GM19239 (cell line): Measurements from ENCODE around the gene CCL19.
"Not testable (repeated sequence)": the region's sequence is repeated elsewhere in the genome, so short reads cannot be mapped to it uniquely, and the experiment has no call there.

ENCODE experiments used
- DNase-seq: peaks from one replicate; pipeline ENCODE4 v3.0.0; 2011; ENCODE audit warnings: low spot score; ENCODE audit not compliant: insufficient read length
- FAIRE-seq: peaks from 2 replicates; lab custom pipeline; 2011; peaks lifted over from hg19 to GRCh38; lab: Jason Lieb, UNC

CCL19 gene

DNA sequence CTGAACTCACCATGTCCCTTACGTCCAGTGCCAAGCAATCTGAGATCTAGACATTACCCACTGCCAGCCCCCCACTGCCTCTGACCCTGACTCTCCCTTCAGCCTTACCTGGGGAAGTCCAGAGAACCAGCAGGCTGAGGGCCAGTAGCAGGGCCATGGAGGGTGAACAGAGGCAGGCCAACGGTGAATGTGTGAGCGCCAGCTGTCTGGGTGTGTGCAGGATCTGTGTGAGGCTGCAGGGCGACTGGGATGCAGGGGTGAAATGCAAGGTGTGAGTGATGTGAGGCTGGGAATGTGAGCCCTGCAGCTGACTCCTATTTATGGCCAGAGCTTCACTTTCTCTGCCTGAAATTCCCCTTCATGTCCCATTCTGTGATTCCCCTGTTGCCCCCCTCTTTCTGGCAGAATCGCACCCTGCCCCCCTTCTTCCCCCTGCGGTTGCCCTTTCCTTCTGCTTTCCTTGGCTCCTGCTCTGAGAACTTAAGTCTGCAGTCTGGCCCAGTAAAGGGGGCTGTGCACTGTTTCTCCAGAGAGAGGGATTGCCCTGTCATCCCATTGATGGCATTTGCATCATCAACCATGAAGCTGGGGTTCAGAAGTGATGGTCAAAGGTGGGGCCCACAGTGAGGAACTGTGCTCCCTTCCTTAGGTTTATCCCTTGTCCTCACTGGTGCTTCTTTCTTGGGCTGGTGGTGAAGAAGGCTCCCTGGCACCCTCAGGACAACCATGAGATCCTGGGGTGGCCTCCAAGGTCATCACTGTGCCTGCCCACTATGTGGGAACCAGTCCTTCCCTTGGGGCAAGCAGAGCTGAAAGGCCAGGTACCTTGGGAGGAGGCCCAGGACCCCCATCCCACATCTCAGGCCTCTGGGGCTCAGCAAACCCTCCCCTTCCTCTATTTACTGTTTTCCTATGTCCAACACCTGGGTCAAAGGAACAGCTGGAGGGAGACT lies at the start of gene CCL19:
CCL19 (minus strand) TSS at position 294 of the 953 bp plus-strand sequence; CDS start at position 157, 137 bp downstream.
- FAIRE-seq (no peak), DNase-seq (no peak)

DNA sequence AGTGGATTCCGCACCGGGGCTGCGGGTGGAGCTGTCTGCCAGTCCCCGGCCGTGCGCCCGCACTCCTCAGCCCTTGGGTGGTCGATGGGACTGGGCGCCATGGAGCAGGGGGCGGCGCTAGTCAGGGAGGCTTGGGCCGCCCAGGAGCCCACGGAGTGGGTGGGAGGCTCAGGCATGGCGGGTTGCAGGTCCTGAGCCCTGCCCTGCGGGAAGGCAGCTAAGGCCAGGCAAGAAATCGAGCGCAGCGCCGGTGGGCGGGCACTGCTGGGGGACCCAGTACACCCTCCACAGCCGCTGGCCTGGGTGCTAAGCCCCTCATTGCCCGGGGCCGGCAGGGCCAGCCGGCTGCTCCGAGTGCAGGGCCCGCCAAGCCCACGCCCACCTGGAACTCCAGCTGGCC lies 49.1 kb upstream of the CCL19 start:
- DNase-seq, FAIRE-seq: not testable (repeated sequence)

DNA sequence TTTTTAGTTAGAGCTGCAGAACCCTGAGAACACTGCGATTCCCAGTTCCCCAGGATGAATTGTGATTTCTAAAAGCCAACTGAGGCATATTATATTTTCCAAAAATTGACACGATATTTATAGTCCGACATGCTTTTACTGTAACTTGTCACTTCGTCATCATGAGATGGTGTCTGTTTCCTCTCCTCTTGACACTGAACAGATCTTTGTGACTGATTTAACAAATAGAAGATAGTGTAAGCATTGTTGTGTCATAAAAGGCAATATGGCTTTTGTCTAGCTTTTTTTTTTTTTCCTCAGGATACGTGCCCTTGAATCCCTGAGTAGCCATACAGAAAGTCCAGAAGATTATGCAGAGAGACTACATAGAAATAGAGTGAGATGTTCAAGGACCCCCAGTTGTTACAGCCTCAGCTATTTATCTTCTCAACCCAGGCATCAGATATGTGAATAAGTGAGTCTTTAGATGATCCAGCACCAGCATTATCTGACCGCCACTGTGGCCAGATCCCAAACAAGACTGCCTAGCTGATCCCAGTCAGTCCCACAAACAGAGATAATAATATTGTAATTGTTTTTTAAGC lies 46.7 kb upstream of the CCL19 start:
- no peak for DNase-seq
- FAIRE-seq: no peak

DNA sequence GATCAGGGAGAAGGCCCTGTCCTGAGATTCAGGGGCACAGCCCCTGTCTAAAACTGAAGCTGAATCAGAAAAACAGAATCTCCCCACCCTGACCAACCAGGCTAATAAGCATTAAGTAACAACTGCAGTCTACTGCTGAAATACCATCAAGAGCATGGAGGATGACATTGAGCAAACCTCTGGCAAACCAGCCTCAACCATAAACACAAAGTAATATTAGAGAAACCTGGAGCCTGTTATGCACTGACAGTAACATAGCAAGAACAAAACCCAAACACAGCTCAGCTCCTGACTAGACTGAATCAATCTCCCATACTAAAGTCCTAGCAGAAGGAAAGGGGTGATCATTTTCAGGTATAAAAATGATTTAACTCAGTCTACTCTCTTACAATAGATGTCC lies 43.6 kb upstream of the CCL19 start:
- no peak for DNase-seq
- no peak for FAIRE-seq

DNA sequence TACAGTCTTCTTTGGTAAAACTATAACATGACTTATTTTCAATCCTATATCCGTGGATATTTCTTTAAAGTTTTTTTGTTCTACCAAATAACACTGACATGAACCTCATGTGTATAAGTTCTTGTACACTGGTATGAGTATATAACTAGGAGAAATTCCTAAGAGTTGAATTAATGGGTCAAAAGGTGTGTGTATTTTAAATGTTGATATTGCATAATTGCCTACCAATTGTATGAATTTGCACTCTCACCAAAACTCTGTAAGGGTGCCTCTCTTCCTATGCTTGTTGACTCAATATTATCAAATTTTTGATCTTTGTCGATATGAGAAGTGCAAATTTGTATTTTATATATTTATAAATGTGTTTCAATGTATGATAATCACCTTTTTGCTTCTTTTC lies 41.8 kb upstream of the CCL19 start:
- DNase-seq (no peak), FAIRE-seq (no peak)

DNA sequence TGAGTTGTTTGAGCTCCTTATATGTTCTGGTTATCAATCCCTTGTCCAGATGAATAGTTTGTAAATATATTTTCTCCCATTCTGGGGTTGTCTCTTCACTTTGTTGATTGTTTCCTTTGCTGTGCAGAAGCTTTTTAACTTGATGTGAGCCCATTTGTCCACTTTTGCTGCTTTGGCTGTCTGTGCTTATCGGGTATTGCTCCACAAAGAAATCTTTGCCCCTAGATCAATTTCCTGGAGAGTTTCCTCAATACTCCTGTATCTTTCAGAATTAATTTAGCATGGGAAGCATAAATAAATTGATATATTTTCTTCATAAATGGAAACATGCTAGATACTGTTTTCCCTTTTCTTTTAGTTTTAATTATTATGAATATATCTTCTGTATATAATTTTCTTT lies 41.4 kb upstream of the CCL19 start:
- DNase-seq (no peak), FAIRE-seq (no peak)

DNA sequence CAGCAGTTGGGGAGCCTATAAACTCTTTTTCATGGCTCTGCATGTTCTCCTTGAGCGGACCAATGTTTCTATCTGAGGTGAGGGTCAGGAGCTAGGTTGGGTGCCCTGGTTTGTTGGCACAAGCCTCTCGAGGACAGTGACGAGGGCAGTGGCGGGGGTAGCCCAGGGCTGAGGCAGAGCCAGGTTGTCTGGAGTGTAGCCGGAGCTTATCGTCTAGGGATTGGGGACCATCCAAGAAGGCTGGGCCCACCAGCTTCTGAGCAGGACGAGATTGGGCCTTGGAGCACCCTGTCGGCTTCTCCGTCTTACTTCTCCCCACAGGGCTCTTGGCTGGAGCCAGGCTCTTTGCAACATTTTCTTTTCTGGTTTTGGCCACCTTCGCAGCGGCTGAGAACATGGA lies 32.1 kb upstream of the CCL19 start:
- no peak for DNase-seq
- FAIRE-seq: no peak

DNA sequence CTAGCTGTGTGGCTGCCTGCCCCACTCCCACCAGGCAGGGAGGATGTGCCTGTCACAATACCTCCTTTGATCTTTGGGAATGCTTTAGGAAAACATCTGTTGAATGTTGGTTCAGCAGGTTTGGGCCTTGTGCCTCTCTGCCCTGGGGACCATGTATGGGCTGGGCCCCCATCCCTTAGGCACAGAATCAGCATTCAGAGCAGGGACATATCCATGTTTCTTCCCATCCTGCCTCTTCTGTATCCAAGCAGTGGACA lies 28.6 kb upstream of the CCL19 start:
- not testable (repeated sequence) for FAIRE-seq, DNase-seq

DNA sequence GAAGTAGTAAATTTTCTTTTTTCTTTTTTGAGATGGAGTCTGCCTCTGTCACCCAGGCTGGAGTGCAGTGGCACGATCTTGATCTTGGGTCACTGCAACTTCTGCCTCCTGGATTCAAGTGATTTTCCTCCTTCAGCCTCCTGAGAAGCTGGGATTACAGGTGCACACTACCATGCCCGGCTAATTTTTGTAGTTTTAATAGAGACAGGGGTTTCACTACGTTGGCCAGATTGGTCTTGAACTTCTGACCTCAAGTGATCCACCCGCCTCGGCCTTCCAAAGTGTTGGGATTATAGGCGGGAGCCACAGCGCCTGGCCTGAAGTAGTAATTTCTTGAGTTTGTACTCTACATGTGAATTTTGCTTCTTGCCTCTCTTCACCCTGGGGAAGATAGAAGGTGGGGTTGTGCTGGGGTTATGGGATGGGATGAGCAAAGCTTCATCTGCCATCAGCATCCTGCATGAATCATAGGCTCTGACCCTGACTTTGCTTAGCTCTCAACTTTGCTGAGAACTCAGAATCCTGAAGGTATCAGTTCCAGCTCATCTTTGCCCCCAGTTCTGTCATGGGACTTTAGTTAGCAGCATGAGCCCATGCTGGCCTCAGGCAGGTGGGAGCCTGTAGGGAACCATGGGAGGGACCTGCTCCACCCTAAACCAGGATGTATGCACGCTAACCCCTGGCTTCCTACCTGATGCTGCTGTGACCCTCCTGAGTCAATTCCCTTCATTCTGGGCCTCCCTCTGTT lies 28.1 kb upstream of the CCL19 start:
- no peak for DNase-seq
- FAIRE-seq: no peak

DNA sequence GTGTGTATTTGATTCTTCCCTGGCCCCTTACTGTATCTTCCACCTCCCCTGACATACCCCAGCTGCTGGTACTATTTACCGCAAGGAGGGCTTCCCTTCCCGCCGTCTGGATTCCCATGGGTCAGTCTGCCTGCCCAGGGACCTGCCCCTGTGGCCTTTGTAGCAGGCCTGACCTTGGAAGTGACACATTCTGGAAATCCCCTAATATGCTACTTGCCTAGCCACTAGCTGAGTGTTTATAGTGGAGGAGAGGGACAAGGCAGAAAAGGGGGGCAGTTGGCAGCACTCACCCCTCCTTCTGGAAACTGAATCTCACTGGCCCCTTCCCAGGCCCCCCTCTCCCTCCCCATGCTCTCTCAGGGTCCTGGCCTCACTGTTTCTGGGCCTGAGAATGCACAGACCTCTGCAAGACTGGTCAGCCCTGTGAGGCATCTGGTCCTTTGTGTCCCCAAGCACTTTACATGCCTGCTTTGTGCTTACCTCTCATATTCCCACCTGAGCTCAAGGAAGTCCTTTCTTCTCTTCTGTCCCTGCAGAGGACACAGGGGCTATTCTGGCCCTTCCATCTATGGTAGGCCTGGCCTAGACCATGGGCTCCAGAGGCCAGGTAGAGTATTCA lies 27.0 kb upstream of the CCL19 start:
- FAIRE-seq (no peak), DNase-seq (no peak)

DNA sequence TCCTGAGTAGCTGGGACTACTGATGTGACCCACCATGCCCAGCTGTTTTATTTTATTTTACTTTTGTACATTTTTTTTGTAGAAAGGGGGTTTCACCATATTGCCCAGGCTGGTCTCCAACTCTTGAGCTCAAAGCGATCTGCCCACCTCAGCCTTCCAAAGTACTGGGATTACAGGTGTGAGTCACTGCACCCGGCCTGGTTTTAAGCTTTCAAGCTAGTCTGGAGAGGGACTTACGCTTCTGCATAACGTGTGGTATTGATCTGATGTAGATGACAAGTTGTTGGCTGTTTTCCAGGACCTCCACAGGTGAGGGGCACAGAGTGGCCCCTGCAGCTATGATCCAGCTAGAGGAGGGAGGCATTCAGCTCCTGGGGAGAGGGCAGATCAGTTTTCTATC lies 25.6 kb upstream of the CCL19 start:
- no peak for FAIRE-seq

DNA sequence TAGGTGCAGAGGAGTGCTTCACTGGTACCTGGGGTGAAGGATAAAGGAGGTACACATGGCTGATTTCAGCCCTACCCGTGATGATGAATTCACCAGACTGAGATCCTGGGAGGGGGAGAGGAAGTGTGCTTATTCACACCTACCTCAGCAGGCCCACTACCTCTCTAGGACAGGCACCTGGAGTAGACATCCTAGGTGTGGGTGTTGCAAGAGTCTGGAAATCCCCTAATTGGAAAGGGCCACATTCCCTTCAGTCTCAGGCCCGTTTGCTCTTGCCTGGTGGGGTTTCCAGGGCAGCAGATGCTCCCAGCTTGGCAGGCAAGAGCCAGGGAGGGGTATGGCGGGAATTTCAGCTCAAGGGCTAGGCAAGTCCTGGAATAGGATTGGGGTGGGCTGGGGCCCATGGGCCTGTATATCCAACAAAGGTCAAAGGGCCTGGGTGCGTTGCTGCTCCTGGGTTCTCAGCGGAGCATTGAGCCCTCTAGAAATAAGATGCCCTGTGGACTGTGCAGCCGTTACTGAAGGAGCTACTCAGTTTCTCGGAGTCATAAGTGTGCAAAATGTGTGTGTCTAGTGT lies 24.7 kb upstream of the CCL19 start:
- DNase-seq: no peak
- FAIRE-seq: no peak

More for the DNA sequence above, 25.6 kb upstream of the CCL19 start:
- no peak for DNase-seq

DNA sequence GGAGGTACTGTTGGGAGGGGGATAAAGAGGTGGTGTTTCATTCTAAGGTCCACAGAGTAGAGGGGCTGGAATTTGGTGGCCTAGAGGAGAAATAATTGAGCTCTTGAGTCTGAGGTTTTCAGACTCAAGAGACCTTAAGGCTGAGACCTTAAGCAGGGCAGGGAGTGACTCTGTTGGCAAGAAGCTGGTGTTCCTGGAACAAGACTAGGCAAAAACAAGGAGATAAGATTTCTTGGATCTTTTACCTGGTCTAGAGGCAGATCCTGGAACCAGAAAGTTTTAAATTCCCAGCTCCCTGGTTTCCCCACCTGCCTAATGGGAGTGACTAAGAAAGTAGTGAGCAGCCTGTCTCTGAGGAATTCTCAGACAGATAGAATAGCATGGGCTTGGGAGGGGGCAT lies 22.9 kb upstream of the CCL19 start:
- FAIRE-seq: no peak
- DNase-seq: no peak

DNA sequence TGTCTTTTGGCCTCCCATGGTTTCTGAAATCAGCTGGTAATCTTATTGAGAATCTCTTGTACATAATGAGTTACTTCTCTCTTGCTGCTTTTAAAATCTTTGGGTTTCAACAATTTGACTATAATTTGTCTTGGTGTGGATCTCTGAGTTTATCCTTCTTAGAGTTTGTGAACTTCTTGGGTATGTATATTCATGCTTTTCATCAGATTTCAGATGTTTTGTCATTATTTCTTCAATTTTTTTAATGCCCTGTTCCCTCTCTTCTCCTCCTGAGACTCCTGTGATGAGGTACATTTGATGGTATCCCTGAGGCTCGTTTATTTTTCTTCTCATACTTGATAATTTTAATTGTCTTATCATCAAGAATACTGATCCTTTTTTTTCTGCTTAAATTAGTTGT lies 21.1 kb upstream of the CCL19 start:
- DNase-seq (no peak), FAIRE-seq (no peak)

DNA sequence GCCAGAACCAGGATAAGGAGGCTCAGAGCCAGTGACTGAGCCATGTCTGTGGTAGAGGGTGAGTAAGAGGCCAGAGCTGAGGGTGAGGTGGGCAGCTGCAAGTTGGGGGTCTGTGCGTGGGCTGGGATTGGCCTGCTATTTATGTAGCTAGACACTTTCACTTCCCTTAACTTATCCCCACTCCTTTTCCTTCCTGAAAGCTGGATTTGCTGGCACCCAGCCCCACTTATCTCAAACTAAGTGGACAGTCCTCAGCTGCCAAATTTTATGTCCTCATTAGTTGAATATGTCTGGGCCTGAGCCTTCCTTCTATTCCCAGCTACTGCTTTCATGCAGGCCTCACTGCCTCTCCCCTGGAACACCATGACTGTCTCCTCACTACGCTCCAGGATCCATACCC lies 18.9 kb upstream of the CCL19 start, which contains the start of gene CCL21:
CCL21 (minus strand) TSS at position 114 of the 400 bp plus-strand sequence; CDS start at position 44, 70 bp downstream.
- no peak for FAIRE-seq
- DNase-seq: no peak

DNA sequence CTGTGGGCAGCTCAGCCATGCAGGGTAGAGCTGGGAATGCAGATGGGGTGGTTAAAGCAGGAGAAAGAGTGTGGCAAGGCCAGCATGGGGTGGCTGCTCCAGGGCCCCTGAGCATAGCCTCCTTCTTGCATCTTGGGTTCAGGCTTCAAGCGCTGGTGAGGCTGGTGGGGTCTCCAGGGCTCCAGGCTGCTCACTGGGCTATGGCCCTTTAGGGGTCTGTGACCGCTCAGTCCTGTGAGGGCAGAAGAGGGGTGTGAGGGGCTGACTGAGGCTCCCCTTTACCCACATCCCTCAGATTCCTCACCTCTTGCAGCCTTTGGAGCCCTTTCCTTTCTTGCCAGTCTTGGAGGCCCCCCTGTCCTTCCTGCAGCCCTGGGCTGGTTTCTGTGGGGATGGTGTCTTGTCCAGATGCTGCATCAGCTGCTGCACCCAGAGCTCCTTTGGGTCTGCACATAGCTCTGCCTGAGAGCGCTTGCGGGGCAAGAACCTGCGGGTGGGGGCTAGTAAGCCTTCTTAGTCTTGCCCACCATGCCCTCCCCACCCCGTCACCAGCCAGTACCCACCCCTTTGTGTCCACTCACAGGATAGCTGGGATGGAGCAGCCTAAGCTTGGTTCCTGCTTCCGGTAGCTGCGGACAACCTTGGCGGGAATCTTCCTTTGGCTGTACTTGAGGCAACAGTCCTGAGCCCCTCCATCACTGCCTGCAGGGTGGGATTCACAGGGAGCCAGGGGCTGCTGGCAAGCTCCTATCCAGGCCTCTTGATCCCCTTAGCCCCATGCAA lies 18.3 kb upstream of the CCL19 start:
- FAIRE-seq: no peak
- DNase-seq: no peak

DNA sequence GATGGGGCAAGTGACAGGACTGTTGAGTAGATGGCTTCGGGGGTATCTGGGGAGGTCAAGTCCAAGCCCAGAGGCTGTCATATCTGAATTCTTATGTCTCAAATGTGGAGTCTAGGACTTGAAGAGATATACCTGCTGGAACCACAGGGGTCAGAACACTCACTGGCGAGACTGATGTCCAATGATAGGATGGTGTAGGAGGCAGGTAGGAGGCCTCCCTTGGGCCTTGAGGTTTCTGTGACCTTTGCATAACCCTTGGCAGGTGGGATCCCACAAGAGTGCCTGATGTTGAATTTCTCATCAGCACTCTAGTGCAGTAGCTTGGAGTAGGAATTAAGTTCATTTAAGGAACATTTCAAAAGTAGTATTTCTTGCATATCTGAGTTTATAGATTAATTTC lies 16.1 kb upstream of the CCL19 start:
- DNase-seq (no peak), FAIRE-seq (no peak)

DNA sequence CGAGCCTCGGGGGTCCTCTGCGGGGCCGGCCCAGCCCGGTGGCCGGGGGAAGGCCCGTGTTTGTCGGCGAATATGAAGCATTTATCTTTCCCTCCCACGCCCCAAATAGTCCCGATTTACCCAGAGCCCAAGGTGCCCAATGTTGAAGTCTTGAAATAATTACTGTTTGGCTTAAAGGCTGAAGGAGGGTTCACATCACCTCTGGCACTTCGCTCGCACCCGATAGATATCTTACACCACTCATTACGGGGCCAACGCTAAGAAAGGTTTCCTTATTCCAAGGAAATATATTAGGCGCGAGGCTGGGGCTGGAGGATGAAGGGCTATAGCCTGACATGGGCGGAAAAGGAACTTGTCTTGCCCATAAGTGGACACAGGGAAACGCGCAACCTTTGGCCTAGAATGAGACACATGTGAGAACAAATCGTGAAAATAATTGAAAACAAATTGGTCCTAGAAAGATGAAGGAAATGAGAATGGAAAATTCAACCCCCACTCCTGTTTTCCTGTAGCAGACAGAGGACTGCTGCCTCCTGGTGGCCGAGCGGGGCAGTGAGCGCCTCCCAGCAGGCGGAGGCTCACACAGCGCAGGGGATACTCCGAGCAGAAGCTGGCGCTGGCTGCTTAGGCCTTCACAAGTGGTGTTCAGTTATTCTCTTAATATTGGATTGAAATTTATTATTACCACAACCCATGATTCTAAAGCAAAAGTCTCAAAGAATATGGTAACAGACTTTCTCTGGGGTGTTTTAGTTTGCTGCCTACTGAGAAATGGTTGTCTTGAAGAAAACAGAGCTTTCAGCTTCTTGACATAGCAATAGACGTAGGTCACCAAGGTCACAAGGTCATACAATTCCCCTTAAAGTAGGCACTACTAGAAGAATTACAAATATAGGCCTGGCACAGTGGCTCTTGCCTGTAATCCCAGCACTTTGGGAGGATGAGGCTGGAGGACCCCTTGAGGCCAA lies 11.0 kb upstream of the CCL19 start:
- DNase-seq: peak; percentile 73
- peak; percentile 59 for FAIRE-seq
